Thyroid gland (tissue), 4 donors: ENCODE data around the gene SIPA1. TPM values are rescaled to one million over a fixed set of nuclear protein-coding genes. Genes with fewer than 3 reads are reported as not detected.

Experiments used
- DNase-seq, 2 donors: peaks; one replicate each; pipeline ENCODE4 v3.0.0-alpha.2; 2019
- H3K27ac ChIP-seq, 3 donors: fragments of 200-600 bp; sonication (generic); 1 replicate in 2 of 3; 2 replicates in 1 of 3; pipeline ENCODE4 v1.5.1; 2016 to 2019; ENCODE audit warnings: mild to moderate bottlenecking in 1 of 3, moderate library complexity in 1 of 3
- H3K27me3 ChIP-seq: fragments of 200-600 bp; sonication (generic); one replicate; pipeline ENCODE4 v1.5.1; 2019
- H3K36me3 ChIP-seq, 2 donors: fragments of 200-600 bp; sonication (generic); one replicate each; pipeline ENCODE4 v1.5.1; 2016 to 2019
- H3K4me1 ChIP-seq, 2 donors: fragments of 200-600 bp; sonication (generic); one replicate each; pipeline ENCODE4 v1.5.1; 2017 to 2019
- H3K4me3 ChIP-seq, 3 donors: fragments of 200-600 bp; sonication (generic); replicated peaks in 1 of 3; 1 replicate in 2 of 3; 2 replicates in 1 of 3; pipeline ENCODE4 v1.5.1; 2016; ENCODE audit warnings: mild to moderate bottlenecking in 1 of 3
- H3K9me3 ChIP-seq: fragments of 200-600 bp; sonication (generic); one replicate; pipeline ENCODE4 v1.5.1; 2017
- CTCF ChIP-seq, 6 experiments: fragments of 200-600 bp in 3 of 6; fragments of 450-650 bp in 3 of 6; sonication (generic) in 3 of 6; IDR thresholded peaks; one replicate each; pipeline ENCODE4 v1.5.1; 2016 to 2019; ENCODE audit warnings: antibody characterized with exemption in 6 of 6, mild to moderate bottlenecking in 2 of 6, inconsistent platforms in 1 of 6, moderate library complexity in 1 of 6
- POLR2A ChIP-seq, 2 donors: fragments of 450-650 bp; IDR thresholded peaks; one replicate each; pipeline ENCODE4 v1.6.1; 2017; ENCODE audit warnings: antibody characterized with exemption in 2 of 2, mild to moderate bottlenecking in 2 of 2, moderate library complexity in 1 of 2
- WGBS, 2 donors: methylation state at CpG; one replicate each; pipeline ENCODE4 v1.1.5; 2017; 5-methylcytosine and 5-hydroxymethylcytosine counted together
- intact Hi-C: fragments of 100-400 bp; cut with DNase I; formaldehyde crosslinking; loops from one replicate; pipeline ENCODE4 v1.15.1; 2023
- total RNA-seq, 4 donors: library from RNA; depleted of rRNA; stranded (reverse); fragments of >200 nt; gene quantifications; one replicate each; pipeline ENCODE4 v1.2.3, GENCODE V29; 2016

SIPA1 gene
- total RNA-seq, 4 donors from 2014 or later = 19.2 to 40.6 (median 32.7) TPM

GRCh38 chr11:65652511-65653228, 14.8 kb downstream of the SIPA1 start:
- Histone ChIP-seq H3K27ac (peak overlapping the region; percentile 84 to 97 (median 91)), H3K4me1 (peaks cover 25 to 38% of the 10 kb centered on the region in 2 donors), H3K4me3 (peak overlapping the region in 2 of 3 donors; percentile 28 to 44), H3K36me3 (peaks cover 46 to 52% of the 10 kb centered on the region in 2 donors), H3K27me3 (no peaks in the 10 kb centered on the region), H3K9me3 (no peaks in the 10 kb centered on the region)
- DNase-seq = peak; percentile 91 to 92
- peak in 1 of 2 donors; percentile 69 for TF ChIP-seq POLR2A (IDR thresholded peaks at IDR 0.05)
- peak in 1 of 6 experiments; percentile 25 for TF ChIP-seq CTCF (IDR thresholded peaks at IDR 0.05)
- intact Hi-C loops = loop anchor here (5.0 kb wide), 1 partner anchor 35 kb away; the partner anchor contains the start of gene PCNX3
- 0 to 1% methylated on average over 29 to 33 of the region's 68 CpGs for WGBS, 2 donors

- Histone ChIP-seq H3K36me3 (peaks cover 55 to 60% of the 10 kb centered on the region in 2 donors), H3K27me3 (no peaks in the 10 kb centered on the region), H3K4me3 (peak overlapping the region in 1 of 3 donors; percentile 44), H3K27ac (peak overlapping the region; percentile 84 to 97 (median 91)), H3K9me3 (no peaks in the 10 kb centered on the region), H3K4me1 (peaks cover 25 to 38% of the 10 kb centered on the region in 2 donors)
- peak; percentile 89 to 92 for DNase-seq
- WGBS, 2 donors = 16 to 23% methylated on average over 11 to 12 of the region's 12 CpGs
- TF ChIP-seq CTCF (IDR thresholded peaks at IDR 0.05) (no peak), POLR2A (IDR thresholded peaks at IDR 0.05) (peak in 1 of 2 donors; percentile 20)
- intact Hi-C loops = loop anchor here (5.0 kb wide), 1 partner anchor 36 kb away; the partner anchor contains the start of gene PCNX3
Measured at GRCh38 chr11:65653229-65654225, 15.6 kb downstream of the SIPA1 start.

GRCh38 chr11:65654375-65655349, 16.8 kb downstream of the SIPA1 start:
- peak overlapping the region in 2 of 3 donors; percentile 84 to 97 for H3K27ac ChIP-seq
- DNase-seq = no peak
- WGBS, 2 donors = 84 to 86% methylated on average over 14 of the region's 14 CpGs
- H3K9me3 ChIP-seq = no peaks in the 10 kb centered on the region
- TF ChIP-seq CTCF (IDR thresholded peaks at IDR 0.05) (no peak), POLR2A (IDR thresholded peaks at IDR 0.05) (no peak)
- H3K27me3 ChIP-seq = no peaks in the 10 kb centered on the region
- H3K4me3 ChIP-seq = no peak overlapping the region
- peaks cover 64 to 69% of the 10 kb centered on the region in 2 donors for H3K36me3 ChIP-seq
- intact Hi-C loops = loop anchor here (5.0 kb wide), 1 partner anchor 37 kb away; the partner anchor contains the start of gene PCNX3
- peaks cover 25 to 38% of the 10 kb centered on the region in 2 donors for H3K4me1 ChIP-seq

GRCh38 chr11:65655570-65656332, 17.9 kb downstream of the SIPA1 start:
- H3K4me3 ChIP-seq = no peak overlapping the region
- WGBS, 2 donors = 89 to 93% methylated on average over 16 of the region's 16 CpGs
- no peak overlapping the region for H3K27ac ChIP-seq
- TF ChIP-seq CTCF (IDR thresholded peaks at IDR 0.05) (no peak), POLR2A (IDR thresholded peaks at IDR 0.05) (no peak)
- H3K27me3 ChIP-seq = no peaks in the 10 kb centered on the region
- intact Hi-C loops = no loop called here
- no peak for DNase-seq
- H3K4me1 ChIP-seq = peaks cover 25 to 38% of the 10 kb centered on the region in 2 donors
- peaks cover 64 to 70% of the 10 kb centered on the region in 2 donors for H3K36me3 ChIP-seq
- no peaks in the 10 kb centered on the region for H3K9me3 ChIP-seq
